HG03469 (cell line): ENCODE data around the gene TTR.

Experiments
- ATAC-seq: cut with Tn5 transposase; IDR thresholded peaks from one replicate; pipeline ENCODE4 v1.9.1; 2021; ENCODE audit warnings: mild to moderate bottlenecking, moderate library complexity, moderate number of reproducible peaks; ENCODE audit not compliant: unreplicated experiment

Gene TTR

DNA sequence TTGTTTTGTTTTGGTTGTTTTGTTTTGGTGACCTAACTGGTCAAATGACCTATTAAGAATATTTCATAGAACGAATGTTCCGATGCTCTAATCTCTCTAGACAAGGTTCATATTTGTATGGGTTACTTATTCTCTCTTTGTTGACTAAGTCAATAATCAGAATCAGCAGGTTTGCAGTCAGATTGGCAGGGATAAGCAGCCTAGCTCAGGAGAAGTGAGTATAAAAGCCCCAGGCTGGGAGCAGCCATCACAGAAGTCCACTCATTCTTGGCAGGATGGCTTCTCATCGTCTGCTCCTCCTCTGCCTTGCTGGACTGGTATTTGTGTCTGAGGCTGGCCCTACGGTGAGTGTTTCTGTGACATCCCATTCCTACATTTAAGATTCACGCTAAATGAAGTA lies at the start of gene TTR:
TSS of gene TTR (plus strand) at position 250 of the 400 bp plus-strand sequence. CDS start at position 276, 26 bp downstream.
- ATAC-seq = no peak

DNA sequence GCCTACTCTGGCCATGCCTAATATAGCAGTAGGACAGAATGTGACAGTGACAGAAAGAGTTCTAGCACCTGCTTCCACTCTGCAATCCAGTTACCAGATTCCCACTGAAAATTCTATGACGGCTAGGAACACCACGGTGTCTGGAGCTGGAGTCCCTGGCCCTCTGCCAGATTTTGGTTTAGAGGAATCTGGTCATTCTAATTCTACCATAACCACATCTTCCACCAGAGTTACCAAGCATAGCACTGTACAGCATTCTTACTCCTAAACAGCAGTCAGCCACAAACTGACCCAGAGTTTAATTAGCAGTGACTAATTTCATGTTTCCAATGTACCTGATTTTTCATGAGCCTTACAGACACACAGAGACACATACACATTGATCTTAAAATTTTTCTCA lies 45.2 kb upstream of the TTR start:
- no peak for ATAC-seq

DNA sequence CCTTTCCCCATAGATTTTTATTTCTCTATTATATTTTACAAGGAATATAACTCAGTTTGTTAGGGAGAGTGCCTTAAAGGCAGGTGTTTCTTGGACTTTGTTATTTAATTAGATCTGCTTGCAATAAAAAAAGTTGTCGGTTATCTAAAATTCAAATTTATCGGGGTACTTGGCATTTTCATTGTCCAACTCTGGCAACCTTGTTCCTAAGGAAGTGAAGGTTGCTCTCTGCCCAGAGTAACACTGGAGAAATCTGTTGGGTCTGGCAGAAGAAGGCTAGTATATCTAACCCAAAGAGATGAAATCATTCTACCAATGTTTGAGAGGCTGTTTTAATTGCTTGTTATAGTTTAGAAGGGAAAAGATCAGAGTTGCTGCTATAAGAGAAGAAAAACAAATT lies 42.8 kb upstream of the TTR start:
- ATAC-seq = no peak

DNA sequence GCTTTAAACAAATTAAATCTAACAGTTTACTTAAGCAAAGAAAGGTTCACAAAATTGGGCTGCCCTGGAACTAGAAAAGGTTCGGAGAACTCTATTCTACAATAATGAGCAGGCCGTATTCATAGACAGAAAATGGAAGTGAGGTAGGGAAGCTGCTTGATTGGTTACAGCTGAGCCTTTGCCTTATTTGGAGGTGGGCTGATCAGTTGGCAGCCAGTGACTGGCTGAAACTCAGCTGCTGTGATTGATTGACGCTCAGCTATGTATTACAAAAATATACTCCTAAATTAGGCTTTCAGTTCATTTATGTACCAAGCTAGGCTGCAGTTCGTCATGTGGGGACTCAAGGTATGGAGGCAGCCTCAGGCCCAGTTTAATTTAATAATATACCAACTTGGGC lies 42.3 kb upstream of the TTR start:
- ATAC-seq = no peak

DNA sequence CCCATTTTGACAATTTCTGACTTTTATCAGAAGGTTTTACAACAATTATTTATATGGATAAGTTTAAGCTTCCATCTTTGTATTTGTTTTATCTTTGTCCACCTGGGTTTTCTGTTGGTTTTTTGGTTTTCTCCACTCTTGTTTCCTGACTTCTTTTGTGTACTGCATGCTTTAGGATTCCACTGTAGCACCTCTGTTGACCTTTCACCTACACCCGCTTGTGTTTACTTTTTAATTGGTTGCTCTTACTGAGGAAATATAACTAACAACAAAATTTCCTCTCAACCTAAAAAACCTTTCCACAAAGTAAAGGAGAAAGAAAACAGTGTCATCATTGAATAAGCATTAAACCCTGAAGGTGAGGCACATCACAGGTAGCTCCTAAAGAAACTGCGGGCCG lies 39.8 kb upstream of the TTR start:
- ATAC-seq = no peak

DNA sequence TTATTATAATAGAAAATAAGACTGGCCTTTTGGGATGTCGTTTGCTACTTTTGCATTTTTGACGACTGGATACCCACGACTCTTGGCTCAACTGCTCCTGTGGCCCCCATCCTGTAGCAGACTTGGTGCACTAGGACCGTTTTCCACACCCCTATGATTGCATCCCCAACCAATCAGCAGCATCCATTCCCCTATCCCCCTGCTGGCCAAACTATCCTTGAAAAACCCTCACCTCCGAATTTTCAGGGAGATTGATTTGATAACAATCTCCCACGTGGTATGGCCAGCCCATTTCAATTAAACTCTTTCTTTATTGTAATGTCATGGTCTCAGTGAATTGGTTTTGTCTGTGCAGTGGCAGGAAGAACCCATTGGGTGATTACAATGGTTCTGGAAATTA lies 37.9 kb upstream of the TTR start:
- ATAC-seq = no peak

DNA sequence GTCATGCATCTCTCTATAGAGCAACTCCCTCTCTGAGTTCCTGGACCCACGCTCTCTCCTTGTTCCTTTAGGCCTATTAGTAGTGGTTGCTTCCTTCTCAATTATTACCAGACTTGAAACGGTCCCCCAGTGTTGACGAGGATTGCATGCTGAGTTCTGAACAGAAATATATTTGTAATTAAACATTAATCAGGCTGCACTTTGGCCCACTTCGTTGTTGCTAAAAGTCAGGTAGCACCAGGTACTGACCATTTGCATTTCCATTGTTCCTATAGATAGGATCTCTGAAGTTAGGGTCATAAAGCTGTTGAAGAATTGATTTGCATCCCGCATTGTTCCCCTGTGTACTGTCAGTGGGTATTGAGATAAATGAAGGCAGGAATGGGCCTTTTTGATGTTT lies 36.9 kb upstream of the TTR start:
- ATAC-seq = no peak

DNA sequence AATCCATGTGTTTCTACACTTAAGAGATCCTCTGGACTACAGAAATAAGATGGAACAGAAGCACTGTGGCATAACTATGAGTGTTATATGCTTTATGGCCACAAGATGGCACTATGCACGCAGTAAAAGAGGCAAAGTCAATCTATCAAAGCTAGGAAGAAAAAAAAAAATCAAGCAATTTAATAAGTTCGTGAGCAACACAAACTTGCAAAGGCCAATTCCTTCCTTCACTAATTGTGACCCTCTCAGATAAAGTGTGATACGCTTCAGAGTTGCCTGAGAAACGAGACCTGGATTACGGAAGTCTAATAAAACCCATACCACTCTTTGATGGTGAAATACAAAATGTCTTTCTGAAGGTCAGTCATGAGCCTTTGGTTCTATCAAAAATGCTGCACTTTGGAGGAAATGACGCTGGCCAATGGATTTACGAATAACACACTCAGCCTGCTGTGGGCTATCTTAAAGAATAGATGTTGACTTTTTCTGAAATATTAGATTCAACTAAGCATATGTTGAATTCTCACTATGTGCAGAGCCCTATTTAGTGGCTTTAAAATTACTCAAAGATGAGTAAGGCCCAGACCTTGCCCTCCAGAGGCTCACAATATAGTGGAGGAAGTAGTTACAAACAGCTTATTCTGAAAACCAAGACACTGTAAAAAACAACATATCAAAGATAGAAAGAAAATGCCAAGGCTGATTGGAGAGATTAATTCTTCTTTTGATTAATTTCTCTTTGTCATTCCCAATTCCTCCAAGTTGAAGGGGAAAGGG lies 35.5 kb upstream of the TTR start:
- no peak for ATAC-seq

DNA sequence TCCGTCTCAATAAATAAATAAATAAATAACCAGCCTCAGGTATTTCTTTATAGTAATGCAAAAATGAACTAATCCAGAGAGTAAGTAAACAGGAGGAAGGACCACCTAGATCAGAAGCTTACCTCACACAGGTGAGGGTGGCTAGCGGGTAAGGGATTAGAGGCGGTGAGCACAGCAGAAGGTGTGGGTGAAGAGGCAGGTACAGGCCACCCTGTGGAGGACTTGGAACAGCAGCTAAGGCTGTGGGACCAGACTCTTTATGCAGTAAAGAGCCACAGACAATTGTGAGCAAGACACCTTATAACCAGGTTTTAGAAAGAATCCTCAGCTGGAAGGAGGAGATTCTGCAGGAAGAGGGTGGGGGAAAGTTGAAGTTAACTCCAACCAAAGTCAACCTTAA lies 34.2 kb upstream of the TTR start:
- ATAC-seq = no peak

DNA sequence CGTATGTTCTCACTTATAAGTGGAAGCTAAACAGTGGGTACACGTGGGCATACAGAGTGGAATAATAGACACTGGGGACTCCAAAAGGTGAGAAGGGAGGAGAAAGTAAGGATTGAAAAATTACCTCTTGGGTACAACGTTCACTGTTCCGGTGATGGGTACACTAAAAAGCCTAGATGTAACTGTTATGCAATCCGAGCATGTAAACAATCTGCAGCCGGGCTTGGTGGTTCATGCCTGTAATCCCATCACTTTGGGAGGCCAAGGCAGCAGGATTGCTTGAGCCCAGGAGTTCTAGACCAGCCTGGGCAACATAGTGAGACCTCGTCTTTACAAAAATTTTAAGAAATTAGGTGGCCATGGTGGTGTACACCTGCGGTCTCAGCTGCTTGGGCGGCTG lies 33.1 kb upstream of the TTR start:
- no peak for ATAC-seq

DNA sequence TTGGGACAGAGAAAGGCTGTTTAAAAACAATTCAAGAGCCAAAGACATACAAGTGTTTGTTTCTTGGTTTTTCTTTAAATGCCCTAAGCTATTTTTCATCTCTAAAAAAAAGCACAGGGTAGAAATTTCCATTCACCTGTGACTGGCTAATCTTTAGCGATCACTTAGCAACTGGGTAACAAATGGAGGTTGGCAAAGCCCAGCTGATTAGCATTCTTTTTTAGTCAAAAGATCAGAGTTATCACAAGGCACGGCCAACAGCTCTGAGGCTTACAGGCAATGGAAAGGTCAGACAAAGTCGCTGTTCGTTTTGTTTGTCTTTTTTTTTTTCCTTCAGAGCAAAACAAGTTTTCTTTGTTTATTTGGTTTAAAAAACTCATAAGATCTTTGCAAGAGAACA lies 29.0 kb upstream of the TTR start:
- ATAC-seq = no peak

DNA sequence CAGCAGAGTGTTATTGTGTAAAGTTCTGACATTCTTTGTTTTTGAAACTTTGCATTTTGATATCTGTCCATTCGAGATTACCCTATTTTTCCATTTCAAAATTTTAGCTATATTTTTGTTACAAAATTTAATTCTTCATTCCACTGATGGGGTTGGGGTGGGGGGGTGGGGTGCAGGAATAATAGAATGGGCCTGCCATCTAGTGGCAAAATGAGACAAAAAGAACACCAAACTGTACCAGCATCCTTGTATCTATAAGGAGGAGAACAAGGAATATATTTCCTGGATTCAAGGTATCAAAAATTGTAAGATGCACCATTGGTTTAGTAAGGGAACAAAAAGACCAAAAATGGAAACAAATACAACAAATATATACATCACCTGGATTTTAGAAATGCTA lies 27.9 kb upstream of the TTR start:
- ATAC-seq = no peak

DNA sequence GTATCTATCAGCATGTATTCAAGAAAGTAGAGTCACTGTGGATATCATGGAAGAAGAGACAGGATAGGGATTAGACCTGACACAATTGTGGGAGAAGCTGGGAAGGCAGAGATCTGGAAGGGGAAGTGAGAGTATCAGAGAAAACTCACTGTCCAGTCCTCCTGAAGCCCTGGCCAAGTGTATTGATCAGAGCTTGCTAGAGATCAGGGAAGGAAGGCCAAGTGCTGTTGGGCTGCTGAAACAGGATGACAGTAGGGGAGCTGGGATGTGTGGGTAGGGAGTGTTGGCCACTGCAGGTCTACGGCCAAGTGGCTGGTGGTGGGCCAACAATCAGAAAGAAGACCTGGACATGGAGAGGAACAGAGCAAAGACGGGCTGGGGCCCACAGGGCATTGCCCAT lies 26.3 kb upstream of the TTR start:
- ATAC-seq = no peak

DNA sequence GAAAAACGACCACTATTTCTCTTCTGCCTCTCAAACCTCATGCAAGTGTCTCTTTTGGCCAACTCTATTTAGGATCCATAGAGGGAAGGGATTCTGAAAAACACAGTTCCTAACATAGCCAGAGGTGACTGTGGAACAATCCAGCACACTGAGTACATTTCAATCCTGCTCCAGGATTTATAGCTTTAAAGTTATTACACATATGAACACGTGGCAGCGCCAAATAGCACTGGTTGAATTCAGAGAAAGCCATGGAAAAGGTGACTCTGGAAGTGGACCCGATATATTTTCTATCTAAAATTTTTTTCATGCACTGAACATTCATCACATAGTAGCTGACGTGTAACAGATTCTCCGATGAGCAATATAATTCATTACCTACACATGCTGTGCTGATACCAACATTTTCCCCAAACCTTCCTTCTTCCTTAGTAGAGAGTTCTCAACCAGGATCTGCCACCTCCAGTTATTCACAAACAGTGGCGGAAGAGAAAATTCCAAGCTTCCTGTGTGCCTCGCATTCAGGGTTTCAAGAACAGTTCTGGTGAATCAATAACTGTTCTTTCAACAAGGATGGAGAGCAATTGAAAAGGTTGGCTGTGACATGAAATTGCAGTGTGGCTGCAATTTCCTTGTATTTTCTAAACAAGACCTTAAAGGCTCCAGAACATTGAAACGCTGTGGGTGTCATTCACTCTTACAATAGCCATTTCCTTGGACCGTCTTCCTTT lies 25.7 kb upstream of the TTR start:
- ATAC-seq = no peak

DNA sequence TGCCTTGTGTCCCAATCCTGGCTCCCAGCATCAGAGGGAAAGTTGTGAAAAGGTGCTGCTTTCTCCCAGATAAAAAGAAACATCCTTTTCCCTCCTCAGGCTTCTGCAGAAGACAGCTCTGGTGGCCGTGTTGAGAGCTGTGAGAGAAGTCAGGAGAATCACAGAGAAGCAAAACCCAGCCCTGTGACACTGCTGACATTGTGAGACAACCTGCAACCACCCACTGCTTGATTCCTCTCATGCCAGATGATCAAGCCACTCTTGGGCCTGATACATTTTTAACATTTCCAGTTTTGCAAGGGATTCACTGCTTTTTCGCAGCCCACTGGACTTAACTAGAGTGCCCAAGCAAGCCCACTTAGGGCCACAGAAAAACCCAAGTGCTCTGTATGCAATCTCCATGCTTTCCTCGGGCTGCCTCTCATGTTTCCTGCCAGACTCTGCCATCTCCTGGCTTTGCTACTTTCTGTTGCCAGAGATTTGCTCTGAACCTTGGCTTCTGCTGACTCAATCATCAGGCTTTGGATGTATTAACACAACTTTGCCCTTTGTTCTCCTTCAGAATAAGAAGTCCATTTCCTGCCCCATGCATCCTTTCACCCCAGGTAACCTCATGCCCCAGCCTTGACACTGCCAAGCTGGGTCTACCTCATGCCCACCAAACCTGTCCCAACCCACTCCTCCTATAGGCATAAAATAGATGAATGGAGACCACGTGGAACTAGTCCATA lies 24.9 kb upstream of the TTR start:
- ATAC-seq = no peak

DNA sequence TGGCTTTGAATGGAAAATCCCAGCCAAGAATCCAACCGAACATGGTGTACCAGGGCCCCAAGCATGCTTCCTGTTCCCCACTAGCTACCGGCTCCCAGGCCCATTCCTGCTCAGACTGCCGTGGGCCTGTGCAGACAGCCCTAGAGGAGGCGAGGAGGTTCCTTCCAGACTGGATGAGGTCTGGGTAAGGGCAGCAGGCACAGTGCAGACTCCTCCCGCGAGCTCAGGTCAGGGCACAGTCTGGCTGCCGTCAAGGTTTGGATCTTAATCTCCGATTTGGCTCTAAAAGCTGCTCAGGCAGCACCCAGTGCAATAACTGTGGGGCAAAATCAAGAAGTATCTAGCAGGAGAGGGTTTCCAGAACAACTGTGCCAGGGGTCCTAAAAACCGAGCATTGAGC lies 19.3 kb upstream of the TTR start:
- no peak for ATAC-seq

DNA sequence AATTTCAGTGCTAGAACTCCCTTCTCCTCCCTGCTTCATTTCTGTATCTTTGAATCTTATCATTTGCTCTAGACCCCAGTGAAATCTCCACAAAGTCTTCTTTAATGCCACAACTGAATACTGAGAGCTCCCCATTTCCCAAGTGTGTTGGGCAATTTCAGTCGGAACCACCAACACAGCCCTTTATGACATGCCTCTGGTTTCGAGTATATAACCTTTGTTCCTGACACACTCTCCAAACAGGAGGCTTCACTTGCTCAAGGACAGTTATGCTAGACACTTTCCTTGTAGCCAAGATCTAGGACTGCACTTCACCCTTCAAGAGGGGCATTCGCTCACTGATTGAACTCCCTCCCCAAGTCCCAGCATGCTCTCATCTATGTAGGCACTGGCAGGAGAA lies 18.6 kb upstream of the TTR start:
- ATAC-seq = no peak

DNA sequence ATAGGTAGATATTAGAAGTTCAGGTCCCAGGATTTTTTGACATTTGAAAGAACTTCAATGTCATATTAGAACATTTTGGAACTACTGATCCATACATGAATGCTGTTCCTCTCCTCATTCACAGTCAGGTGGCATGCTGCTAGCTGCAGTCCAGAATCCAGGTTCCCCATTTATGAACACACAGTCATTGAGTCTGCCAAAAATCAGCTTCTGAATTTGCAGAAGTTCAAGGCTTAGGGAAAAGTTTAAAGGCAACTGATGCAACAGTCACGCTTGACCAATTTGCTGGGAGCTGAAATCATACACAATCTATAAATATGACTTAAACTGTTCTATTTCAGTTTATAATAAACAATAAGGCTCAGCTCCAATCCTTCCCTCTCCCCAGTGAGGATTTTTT lies 17.3 kb upstream of the TTR start:
- no peak for ATAC-seq

DNA sequence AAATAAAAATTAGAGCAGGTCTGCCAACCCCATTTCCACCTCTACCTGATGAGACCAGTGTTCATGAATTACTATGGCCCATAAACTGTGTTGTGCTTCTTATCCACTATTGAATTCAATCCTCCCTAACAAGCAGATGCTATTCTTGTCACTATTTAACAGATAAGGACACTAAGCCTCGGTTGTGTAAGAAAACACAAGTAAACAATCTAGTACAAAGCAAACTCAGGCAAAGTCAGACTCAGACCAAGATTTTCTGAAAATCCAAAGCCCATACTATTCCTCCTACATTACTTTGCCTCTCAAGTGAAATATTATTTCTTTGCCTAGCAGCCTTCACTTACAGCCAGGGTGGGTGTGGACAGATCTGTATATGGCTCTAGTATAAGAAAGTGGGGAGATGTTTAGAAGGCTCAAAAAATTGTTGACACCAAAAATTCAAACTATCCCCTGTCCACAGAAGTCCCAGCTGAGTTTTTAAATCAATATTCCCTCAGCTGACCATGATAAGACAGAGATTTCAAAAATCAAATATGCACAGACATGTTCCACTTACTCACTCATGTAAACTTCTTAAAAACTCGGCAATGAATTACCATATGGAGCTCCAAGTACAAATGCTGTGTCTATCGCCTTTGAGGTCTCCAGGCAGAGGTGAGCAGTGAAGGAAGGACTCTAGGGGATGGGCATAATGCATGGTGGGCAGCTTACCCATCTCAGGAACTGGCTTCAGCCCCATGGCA lies 16.0 kb upstream of the TTR start:
- no peak for ATAC-seq

DNA sequence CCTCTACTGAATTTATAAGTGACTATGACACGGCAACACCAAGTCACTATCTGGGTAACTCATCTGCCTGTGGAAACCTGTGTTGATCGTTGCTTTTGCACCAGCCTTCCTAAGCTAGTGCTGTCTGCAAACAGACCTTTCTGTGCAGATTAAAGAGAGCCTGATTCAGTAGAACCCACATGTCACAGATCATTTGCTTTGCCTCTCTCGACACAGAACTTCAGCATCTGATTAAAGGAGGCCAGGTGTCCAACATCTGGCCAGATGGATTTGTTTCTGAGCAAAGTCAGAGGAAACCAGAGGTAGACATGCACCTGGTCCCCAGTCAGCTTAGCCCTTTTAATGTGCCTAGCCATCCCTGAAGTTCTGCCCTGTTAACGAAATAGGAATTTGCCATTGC lies 15.0 kb upstream of the TTR start:
- ATAC-seq = peak; percentile 59

DNA sequence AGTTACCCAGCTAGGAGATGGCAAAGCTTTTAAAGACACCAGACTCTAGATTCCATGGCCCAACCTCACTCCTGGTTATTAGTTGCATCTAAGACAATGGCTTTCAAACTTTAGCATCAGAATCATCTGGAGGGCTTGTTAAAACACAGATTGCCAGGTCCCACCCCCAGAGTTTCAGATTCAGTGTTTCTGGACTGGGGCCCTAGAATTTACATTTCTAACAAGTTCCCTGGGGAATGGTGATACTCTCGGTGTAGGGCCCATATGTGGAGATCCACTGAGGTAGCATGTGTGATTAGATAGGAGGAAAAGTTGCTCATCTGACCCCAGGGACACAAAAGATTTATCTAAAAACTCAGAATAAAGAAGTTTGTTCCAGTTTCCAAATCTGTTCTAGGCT lies 14.5 kb upstream of the TTR start:
- ATAC-seq = no peak
